ENCODE measurements around the gene TNFRSF1B. TPM values are rescaled to one million over a fixed set of nuclear protein-coding genes. Genes with fewer than 3 reads are reported as not detected.
A peak's percentile ranks its signal among the peaks of the same experiment; 100 is the strongest.

TNFRSF1B gene
- total RNA-seq, 1 donor from 2014 or later, result 10.7 TPM

GRCh38 chr1:12194666-12195216 lies 27.9 kb downstream of the TNFRSF1B start:
- DNase-seq, result no peak

GRCh38 chr1:12195416-12195815 lies 28.6 kb downstream of the TNFRSF1B start:
- no peak for DNase-seq

- DNase-seq, result peak; percentile 65
Observed at GRCh38 chr1:12196641-12197482, 30.1 kb downstream of the TNFRSF1B start.

- DNase-seq, result no peak
Observed at GRCh38 chr1:12197483-12197880, 30.7 kb downstream of the TNFRSF1B start.

GRCh38 chr1:12200208-12200607 lies 33.4 kb downstream of the TNFRSF1B start:
- no peak for DNase-seq

- DNase-seq, result no peak
Observed at GRCh38 chr1:12201352-12202189, 34.8 kb downstream of the TNFRSF1B start.

- DNase-seq, result no peak
Observed at GRCh38 chr1:12202190-12202497, 35.4 kb downstream of the TNFRSF1B start.

- no peak for DNase-seq
Observed at GRCh38 chr1:12202577-12202976, 35.8 kb downstream of the TNFRSF1B start.

- DNase-seq, result no peak
Observed at GRCh38 chr1:12203216-12204007, 36.6 kb downstream of the TNFRSF1B start.

- no peak for DNase-seq
Observed at GRCh38 chr1:12204140-12204539, 37.3 kb downstream of the TNFRSF1B start.

GRCh38 chr1:12204754-12205658 lies 38.2 kb downstream of the TNFRSF1B start:
- DNase-seq, result no peak

- no peak for DNase-seq
Observed at GRCh38 chr1:12206238-12206637, 39.4 kb downstream of the TNFRSF1B start.

- DNase-seq, result no peak
Observed at GRCh38 chr1:12206792-12207424, 40.1 kb downstream of the TNFRSF1B start.

- no peak for DNase-seq
Observed at GRCh38 chr1:12208271-12208670, 41.5 kb downstream of the TNFRSF1B start.

GRCh38 chr1:12208764-12209494 lies 42.1 kb downstream of the TNFRSF1B start:
- peak; percentile 94 for DNase-seq

GRCh38 chr1:12209495-12209832 lies 42.7 kb downstream of the TNFRSF1B start:
- DNase-seq, result no peak

GRCh38 chr1:12215118-12215961 lies 48.5 kb downstream of the TNFRSF1B start:
- no peak for DNase-seq

- no peak for DNase-seq
Observed at GRCh38 chr1:12219800-12220199, 53.0 kb downstream of the TNFRSF1B start.

- no peak for DNase-seq
Observed at GRCh38 chr1:12220890-12221289, 54.1 kb downstream of the TNFRSF1B start.
